ENCODE results near the gene CWC22.
"Not testable (repeated sequence)": the region's sequence is repeated elsewhere in the genome, so short reads cannot be mapped to it uniquely, and the experiment has no call there.

CWC22 gene

GRCh38 chr2:179952658-179953057 is 54.4 kb downstream of the CWC22 start:
- TF ChIP-seq POLR2A (IDR thresholded peaks at IDR 0.05; ENCODE audit: low read length), result no peak
- TF ChIP-seq GATA1 (IDR thresholded peaks at IDR 0.05; ENCODE audit: low read depth, low read length), result no peak
- DNase-seq, result no peak

- TF ChIP-seq POLR2A (IDR thresholded peaks at IDR 0.05; ENCODE audit: low read length), result no peak
- no peak for DNase-seq
Observed at GRCh38 chr2:179951680-179952079, 55.4 kb downstream of the CWC22 start.

- TF ChIP-seq POLR2A (IDR thresholded peaks at IDR 0.05; ENCODE audit: low read length) (no peak), GATA1 (IDR thresholded peaks at IDR 0.05; ENCODE audit: low read depth, low read length) (no peak)
- DNase-seq, result no peak
Observed at GRCh38 chr2:179950391-179950790, 56.7 kb downstream of the CWC22 start.

GRCh38 chr2:179949438-179949837 is 57.7 kb downstream of the CWC22 start:
- DNase-seq, result no peak
- TF ChIP-seq POLR2A (IDR thresholded peaks at IDR 0.05; ENCODE audit: low read length) (no peak), GATA1 (IDR thresholded peaks at IDR 0.05; ENCODE audit: low read depth, low read length) (no peak)

GRCh38 chr2:179948058-179948457 is 59.0 kb downstream of the CWC22 start:
- TF ChIP-seq POLR2A (IDR thresholded peaks at IDR 0.05; ENCODE audit: low read length) (no peak), GATA1 (IDR thresholded peaks at IDR 0.05; ENCODE audit: low read depth, low read length) (no peak)
- no peak for DNase-seq

GRCh38 chr2:179946810-179947615 is 60.1 kb downstream of the CWC22 start:
- TF ChIP-seq POLR2A (IDR thresholded peaks at IDR 0.05; ENCODE audit: low read length), result no peak
- TF ChIP-seq GATA1 (IDR thresholded peaks at IDR 0.05; ENCODE audit: low read depth, low read length), result no peak
- DNase-seq, result no peak

- DNase-seq, result no peak
- TF ChIP-seq GATA1 (IDR thresholded peaks at IDR 0.05; ENCODE audit: low read depth, low read length) (no peak), POLR2A (IDR thresholded peaks at IDR 0.05; ENCODE audit: low read length) (no peak)
Observed at GRCh38 chr2:179946346-179946745, 60.8 kb downstream of the CWC22 start.

GRCh38 chr2:179939259-179939658 is 67.8 kb downstream of the CWC22 start:
- no peak for TF ChIP-seq POLR2A (IDR thresholded peaks at IDR 0.05; ENCODE audit: low read length)
- TF ChIP-seq GATA1 (IDR thresholded peaks at IDR 0.05; ENCODE audit: low read depth, low read length), result no peak
- DNase-seq, result no peak

- no peak for TF ChIP-seq GATA1 (IDR thresholded peaks at IDR 0.05; ENCODE audit: low read depth, low read length)
- no peak for TF ChIP-seq POLR2A (IDR thresholded peaks at IDR 0.05; ENCODE audit: low read length)
- DNase-seq, result no peak
Observed at GRCh38 chr2:179938026-179938425, 69.1 kb downstream of the CWC22 start.

- TF ChIP-seq GATA1 (IDR thresholded peaks at IDR 0.05; ENCODE audit: low read depth, low read length) (no peak), POLR2A (IDR thresholded peaks at IDR 0.05; ENCODE audit: low read length) (no peak)
- peak; percentile 51 to 65 for DNase-seq
Observed at GRCh38 chr2:179936654-179937053, 70.4 kb downstream of the CWC22 start.

- TF ChIP-seq POLR2A (IDR thresholded peaks at IDR 0.05; ENCODE audit: low read length), result no peak
- TF ChIP-seq GATA1 (IDR thresholded peaks at IDR 0.05; ENCODE audit: low read depth, low read length), result no peak
Observed at GRCh38 chr2:179936141-179936540, 71.0 kb downstream of the CWC22 start.

GRCh38 chr2:179932786-179933185 is 74.3 kb downstream of the CWC22 start:
- DNase-seq, result no peak
- TF ChIP-seq POLR2A (IDR thresholded peaks at IDR 0.05; ENCODE audit: low read length), result no peak
- no peak for TF ChIP-seq GATA1 (IDR thresholded peaks at IDR 0.05; ENCODE audit: low read depth, low read length)

More at GRCh38 chr2:179936141-179936540, 71.0 kb downstream of the CWC22 start:
- DNase-seq, result no peak

- DNase-seq, result no peak
- TF ChIP-seq GATA1 (IDR thresholded peaks at IDR 0.05; ENCODE audit: low read depth, low read length) (no peak), POLR2A (IDR thresholded peaks at IDR 0.05; ENCODE audit: low read length) (no peak)
Observed at GRCh38 chr2:179931502-179931901, 75.6 kb downstream of the CWC22 start.

- DNase-seq, result not testable (repeated sequence)
Observed at GRCh38 chr2:179929997-179930396, 77.1 kb downstream of the CWC22 start.

GRCh38 chr2:179927041-179927440 is 80.1 kb downstream of the CWC22 start:
- TF ChIP-seq POLR2A (IDR thresholded peaks at IDR 0.05; ENCODE audit: low read length) (no peak), GATA1 (IDR thresholded peaks at IDR 0.05; ENCODE audit: low read depth, low read length) (no peak)
- DNase-seq, result no peak
